Bronchial epithelial cell (primary cell): Measurements from ENCODE around the gene GLI3. TPM values are rescaled to one million over a fixed set of nuclear protein-coding genes. Genes with fewer than 3 reads are reported as not detected.

Experiments used
- DNase-seq: peaks from one replicate; pipeline ENCODE4 v3.0.0-alpha.2; 2010; ENCODE audit warnings: low read depth
- FAIRE-seq: peaks from 2 replicates; lab custom pipeline; 2011; peaks lifted over from hg19 to GRCh38; lab: Jason Lieb, UNC
- H3K27me3 ChIP-seq: 2 replicates; pipeline ENCODE4 v1.5.1; 2011; ENCODE audit warnings: low read length; ENCODE audit not compliant: control insufficient read depth, insufficient read depth
- H3K36me3 ChIP-seq: 2 replicates; pipeline ENCODE4 v1.5.1; 2011; ENCODE audit warnings: low read length; ENCODE audit not compliant: control insufficient read depth, insufficient read depth
- H3K4me3 ChIP-seq: 2 replicates; pipeline ENCODE4 v1.5.1; 2011; ENCODE audit warnings: mild to moderate bottlenecking, low read depth, low read length, control low read depth
- total RNA-seq: library from RNA; depleted of rRNA; stranded (reverse); fragments of >200 nt; gene quantifications from 2 replicates; pipeline ENCODE4 v1.2.1, GENCODE V29; 2014
- TF ChIP-seq, protein P1 (sequence below): IDR thresholded peaks from 2 replicates; pipeline ENCODE4 v1.5.1; 2011; ENCODE audit warnings: mild to moderate bottlenecking, moderate library complexity, low read length, control low read depth, inconsistent platforms; ENCODE audit not compliant: insufficient read depth, severe bottlenecking

Gene GLI3
- total RNA-seq, 1 donor from 2014 or later: 1.3 TPM

DNA sequence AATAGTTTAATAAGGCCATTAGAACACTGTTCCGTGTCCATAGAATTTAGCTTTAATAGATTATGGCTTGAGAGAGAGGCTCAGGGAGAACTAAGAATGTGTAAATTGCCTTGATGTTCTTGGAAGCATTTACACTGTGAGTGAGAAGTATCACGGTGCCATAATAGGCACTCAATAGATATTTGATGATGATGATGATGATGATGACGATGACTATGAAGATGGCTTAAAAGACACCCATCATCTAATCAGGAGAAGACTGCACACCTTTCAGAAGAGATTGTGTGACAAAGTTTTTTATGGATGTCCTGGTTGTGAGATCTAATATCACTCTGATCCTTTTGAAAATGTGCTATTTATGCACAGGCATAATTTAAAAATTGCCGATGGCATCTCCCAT is 264.2 kb downstream of the GLI3 start:
- no peak for FAIRE-seq
- no peak overlapping the region for H3K4me3 ChIP-seq
- H3K27me3 ChIP-seq: no peaks in the 10 kb centered on the region
- peaks cover 5% of the 10 kb centered on the region for H3K36me3 ChIP-seq
- DNase-seq: no peak
- TF ChIP-seq, protein P1, sequence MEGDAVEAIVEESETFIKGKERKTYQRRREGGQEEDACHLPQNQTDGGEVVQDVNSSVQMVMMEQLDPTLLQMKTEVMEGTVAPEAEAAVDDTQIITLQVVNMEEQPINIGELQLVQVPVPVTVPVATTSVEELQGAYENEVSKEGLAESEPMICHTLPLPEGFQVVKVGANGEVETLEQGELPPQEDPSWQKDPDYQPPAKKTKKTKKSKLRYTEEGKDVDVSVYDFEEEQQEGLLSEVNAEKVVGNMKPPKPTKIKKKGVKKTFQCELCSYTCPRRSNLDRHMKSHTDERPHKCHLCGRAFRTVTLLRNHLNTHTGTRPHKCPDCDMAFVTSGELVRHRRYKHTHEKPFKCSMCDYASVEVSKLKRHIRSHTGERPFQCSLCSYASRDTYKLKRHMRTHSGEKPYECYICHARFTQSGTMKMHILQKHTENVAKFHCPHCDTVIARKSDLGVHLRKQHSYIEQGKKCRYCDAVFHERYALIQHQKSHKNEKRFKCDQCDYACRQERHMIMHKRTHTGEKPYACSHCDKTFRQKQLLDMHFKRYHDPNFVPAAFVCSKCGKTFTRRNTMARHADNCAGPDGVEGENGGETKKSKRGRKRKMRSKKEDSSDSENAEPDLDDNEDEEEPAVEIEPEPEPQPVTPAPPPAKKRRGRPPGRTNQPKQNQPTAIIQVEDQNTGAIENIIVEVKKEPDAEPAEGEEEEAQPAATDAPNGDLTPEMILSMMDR: no peak

DNA sequence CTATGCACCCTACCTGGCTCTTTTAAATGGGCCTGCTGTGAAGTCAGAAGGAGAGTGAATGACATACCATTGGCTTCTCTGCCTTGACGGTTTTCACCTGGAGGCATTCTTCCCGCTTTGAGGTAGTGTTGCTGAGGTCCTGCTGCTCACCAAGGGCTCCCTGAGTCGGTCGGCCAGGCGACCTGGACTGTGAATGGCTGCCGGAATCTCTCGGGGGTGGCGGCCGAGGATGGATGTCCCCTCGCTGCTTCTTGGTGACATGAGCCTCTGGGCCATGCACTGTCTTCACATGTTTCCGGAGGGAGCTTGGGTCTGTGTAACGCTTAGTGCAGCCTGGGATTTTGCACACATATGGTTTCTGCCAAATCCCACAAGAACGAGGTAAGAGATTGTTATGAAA is 264.7 kb downstream of the GLI3 start:
- peaks cover 5% of the 10 kb centered on the region for H3K36me3 ChIP-seq
- H3K4me3 ChIP-seq: no peak overlapping the region
- H3K27me3 ChIP-seq: no peaks in the 10 kb centered on the region
- DNase-seq (no peak), FAIRE-seq (no peak)
- TF ChIP-seq, protein P1: no peak

DNA sequence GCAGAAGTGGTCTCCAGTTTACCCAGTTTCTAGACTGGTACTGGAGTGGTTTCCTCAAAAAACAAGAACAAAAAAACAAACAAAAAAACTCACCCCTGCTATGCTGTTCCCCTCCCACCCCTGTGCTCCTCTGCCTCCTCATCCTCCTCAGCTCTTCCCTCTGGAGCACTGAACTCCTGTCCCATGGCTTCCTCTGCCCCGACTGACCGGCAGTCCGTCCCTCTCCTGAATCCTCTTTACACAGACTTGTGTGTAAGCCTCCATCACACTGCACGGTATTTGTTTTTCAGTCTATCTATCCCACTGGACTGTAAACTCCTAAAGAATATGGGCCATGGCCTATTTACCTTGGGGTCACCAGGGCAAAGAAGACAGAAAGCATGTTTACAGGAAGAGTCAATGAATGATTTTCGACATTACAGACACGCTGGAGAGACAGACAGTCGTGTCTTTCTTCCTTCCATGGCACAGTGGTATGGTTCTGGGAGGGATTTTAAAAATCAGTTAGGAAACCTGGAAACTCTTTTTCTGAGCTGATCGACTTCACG is 265.3 kb downstream of the GLI3 start:
- FAIRE-seq: no peak
- TF ChIP-seq, protein P1: no peak
- DNase-seq: no peak
- Histone ChIP-seq H3K36me3 (peaks cover 5% of the 10 kb centered on the region), H3K27me3 (no peaks in the 10 kb centered on the region), H3K4me3 (no peak overlapping the region)

DNA sequence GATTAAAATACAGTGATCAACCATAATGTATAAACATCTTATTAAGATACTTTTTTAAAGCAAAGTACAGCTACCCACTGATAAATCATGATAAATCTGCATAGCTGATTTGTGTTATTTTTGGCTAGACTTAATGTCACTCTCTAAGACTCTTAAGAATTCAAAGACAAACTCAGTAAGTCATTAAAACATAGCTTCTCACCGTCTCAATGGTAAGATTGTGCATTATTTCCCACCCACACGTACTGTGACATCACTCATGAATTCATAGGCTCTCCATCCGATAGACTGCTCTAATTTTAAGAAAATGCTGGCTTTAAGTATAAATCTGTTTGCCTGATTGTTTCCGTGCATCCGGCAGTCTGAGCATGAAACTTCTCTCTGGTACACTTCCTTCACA is 266.1 kb downstream of the GLI3 start:
- TF ChIP-seq, protein P1: no peak
- no peak for FAIRE-seq
- H3K4me3 ChIP-seq: no peak overlapping the region
- peaks cover 8% of the 10 kb centered on the region for H3K36me3 ChIP-seq
- DNase-seq: no peak
- H3K27me3 ChIP-seq: no peaks in the 10 kb centered on the region

DNA sequence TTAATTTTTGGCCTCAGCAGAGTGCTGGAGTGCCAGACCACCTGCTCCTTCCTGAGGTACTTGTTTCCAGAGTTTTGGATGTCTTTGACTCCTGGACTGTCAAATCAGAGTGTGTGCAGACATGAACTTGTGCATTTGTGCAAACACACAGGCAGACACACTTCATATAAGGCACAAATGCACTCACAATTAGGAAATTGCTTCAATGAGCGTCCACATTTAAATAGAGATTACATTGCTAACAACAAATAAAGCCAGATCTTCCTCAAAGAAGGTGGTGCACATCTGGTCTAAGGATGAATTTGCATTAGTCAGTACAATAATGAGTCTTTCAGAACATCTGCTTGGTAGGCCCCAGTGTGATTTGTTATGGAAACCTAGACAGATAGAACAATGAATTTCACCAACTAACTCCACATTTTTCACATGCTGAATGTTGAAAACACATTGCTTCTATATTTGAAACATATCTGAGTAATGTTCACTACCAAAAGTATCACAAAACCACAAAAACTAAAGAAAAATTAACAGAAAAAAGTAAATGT is 267.4 kb downstream of the GLI3 start:
- FAIRE-seq: no peak
- Histone ChIP-seq H3K4me3 (no peak overlapping the region), H3K27me3 (no peaks in the 10 kb centered on the region), H3K36me3 (peaks cover 14% of the 10 kb centered on the region)
- no peak for DNase-seq
- TF ChIP-seq, protein P1: no peak

DNA sequence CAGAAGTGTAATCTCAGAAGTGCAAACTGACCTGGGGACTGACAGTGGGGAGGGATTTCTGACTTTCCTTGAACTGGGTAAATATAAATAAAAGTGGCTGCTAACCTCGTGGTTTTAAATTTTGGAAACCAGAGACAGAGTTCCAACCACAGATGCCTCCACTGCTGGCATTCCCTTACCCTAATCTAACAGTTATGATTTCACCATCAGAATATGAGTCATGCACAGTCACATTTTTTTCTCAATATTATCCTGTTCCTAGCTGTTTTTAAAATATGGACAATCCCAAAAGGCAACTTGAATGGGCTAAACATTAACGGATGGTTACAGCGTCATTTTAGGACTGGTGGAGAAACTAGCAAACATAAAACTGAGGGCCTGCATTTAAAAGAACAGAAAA is 269.9 kb downstream of the GLI3 start:
- DNase-seq: peak; percentile 59

More for the DNA sequence above, 269.9 kb downstream of the GLI3 start:
- TF ChIP-seq, protein P1: no peak
- Histone ChIP-seq H3K27me3 (no peaks in the 10 kb centered on the region), H3K4me3 (no peak overlapping the region), H3K36me3 (peaks cover 14% of the 10 kb centered on the region)
- no peak for FAIRE-seq
